Fibroblast of lung (primary cell): ENCODE data around the gene RUSC1. TPM values are rescaled to one million over a fixed set of nuclear protein-coding genes. Genes with fewer than 3 reads are reported as not detected.

Experiments used
- DNase-seq, 2 donors: peaks; one replicate each; pipeline versions ENCODE4 v3.0.0 to v3.0.0-alpha.2; 2010; ENCODE audit warnings: low read depth in 2 of 2
- H2AFZ ChIP-seq: 2 replicates; pipeline ENCODE4 v1.5.1; 2012; ENCODE audit warnings: low read length, control low read depth, inconsistent platforms
- H3K27ac ChIP-seq: 2 replicates; pipeline ENCODE4 v1.5.1; 2011; ENCODE audit warnings: low read length, control low read depth; ENCODE audit not compliant: insufficient read depth
- H3K27me3 ChIP-seq: 2 replicates; pipeline ENCODE4 v1.5.1; 2011; ENCODE audit warnings: mild to moderate bottlenecking, low read length; ENCODE audit not compliant: control insufficient read depth, insufficient read depth
- H3K36me3 ChIP-seq: 2 replicates; pipeline ENCODE4 v1.5.1; 2011; ENCODE audit warnings: low read length; ENCODE audit not compliant: control insufficient read depth, insufficient read depth
- H3K4me1 ChIP-seq: 2 replicates; pipeline ENCODE4 v1.5.1; 2011; ENCODE audit warnings: low read length; ENCODE audit not compliant: control insufficient read depth, insufficient read depth; ENCODE audit errors: extremely low read depth
- H3K4me2 ChIP-seq: 2 replicates; pipeline ENCODE4 v1.5.1; 2011; ENCODE audit warnings: low read length, control low read depth; ENCODE audit not compliant: insufficient read depth; ENCODE audit errors: extremely low read depth
- H3K4me3 ChIP-seq, 4 experiments: fragments of 200-600 bp in 1 of 4; sonication (generic) in 1 of 4; replicated peaks in 1 of 4; 2 replicates each; pipeline ENCODE4 v1.5.1; 2011 to 2016; ENCODE audit warnings: low read length in 4 of 4, low read depth in 3 of 4, mild to moderate bottlenecking in 3 of 4, control low read depth in 2 of 4, inconsistent platforms in 1 of 4, mixed read lengths in 1 of 4; ENCODE audit not compliant: insufficient read depth in 1 of 4; ENCODE audit errors: control extremely low read depth in 1 of 4
- H3K79me2 ChIP-seq: 2 replicates; pipeline ENCODE4 v1.5.1; 2012; ENCODE audit warnings: mild to moderate bottlenecking, low read length, inconsistent platforms; ENCODE audit not compliant: control insufficient read depth, insufficient read depth
- H3K9ac ChIP-seq: 2 replicates; pipeline ENCODE4 v1.5.1; 2011; ENCODE audit warnings: mild to moderate bottlenecking, low read length, control low read depth; ENCODE audit not compliant: insufficient read depth
- H3K9me3 ChIP-seq: 2 replicates; pipeline ENCODE4 v1.5.1; 2012; ENCODE audit warnings: low read depth, low read length; ENCODE audit not compliant: control insufficient read depth, insufficient read depth
- H4K20me1 ChIP-seq: 2 replicates; pipeline ENCODE4 v1.5.1; 2011; ENCODE audit warnings: low read length; ENCODE audit not compliant: control insufficient read depth, insufficient read depth; ENCODE audit errors: extremely low read depth
- CTCF ChIP-seq, 2 donors: IDR thresholded peaks in 1 of 2; conservative IDR thresholded peaks in 1 of 2; 1 replicate in 1 of 2; 2 replicates in 1 of 2; pipeline ENCODE4 v1.5.1; 2011 to 2012; ENCODE audit warnings: low read length in 2 of 2, control low read depth in 1 of 2, inconsistent platforms in 1 of 2, low read depth in 1 of 2, mild to moderate bottlenecking in 1 of 2
- EZH2 ChIP-seq: IDR thresholded peaks from 2 replicates; pipeline ENCODE4 v1.5.1; 2012; ENCODE audit warnings: low read length, control low read depth, mild to moderate bottlenecking; ENCODE audit errors: missing control alignments
- polyA plus RNA-seq, 2 donors: library from polyadenylated mRNA; depleted of rRNA in 1 of 2; stranded (reverse) in 1 of 2; unstranded in 1 of 2; fragments of >200 nt; gene quantifications; 2 replicates each; pipeline ENCODE4 v1.2.1, GENCODE V29; 2011 to 2012; ENCODE audit warnings: missing spikeins in 1 of 2
- total RNA-seq: library from RNA; depleted of rRNA; stranded (reverse); fragments of >200 nt; gene quantifications from 2 replicates; pipeline ENCODE4 v1.2.1, GENCODE V29; 2014

The RUSC1 gene
- total and polyA plus RNA-seq, 2 donors (not counting 1 experiment from before 2014, with no cell fraction given): 12.6 to 16.4 TPM

- H3K36me3 ChIP-seq: peaks cover 14% of the 10 kb centered on the region
- H3K4me3 ChIP-seq: peak overlapping the region; percentile 65 to 93 (median 82)
- H2AFZ ChIP-seq: no peak overlapping the region
- H3K4me1 ChIP-seq: peaks cover 23% of the 10 kb centered on the region
- H3K27me3 ChIP-seq: no peaks in the 10 kb centered on the region
- peaks cover 5% of the 10 kb centered on the region for H4K20me1 ChIP-seq
- no peaks in the 10 kb centered on the region for H3K9me3 ChIP-seq
- peak overlapping the region; percentile 2 for H3K4me2 ChIP-seq
- peak; percentile 90 to 98 for DNase-seq
- H3K9ac ChIP-seq: peak overlapping the region; percentile 76
- TF ChIP-seq CTCF (conservative IDR thresholded peaks at IDR 0.05 in 1 of 2, IDR thresholded peaks at IDR 0.05 in 1 of 2; ENCODE audit: low read depth in 1 of 2, low read length in 2 of 2) (peak; percentile 60 to 82), EZH2 (no peak)
- peaks cover 17% of the 10 kb centered on the region for H3K79me2 ChIP-seq
- peak overlapping the region; percentile 80 for H3K27ac ChIP-seq
Observed at GRCh38 chr1:155322953-155323728, 2.4 kb downstream of the RUSC1 start.

GRCh38 chr1:155323729-155324036 lies 3.0 kb downstream of the RUSC1 start:
- TF ChIP-seq CTCF (conservative IDR thresholded peaks at IDR 0.05 in 1 of 2, IDR thresholded peaks at IDR 0.05 in 1 of 2; ENCODE audit: low read depth in 1 of 2, low read length in 2 of 2) (no peak), EZH2 (no peak)
- H3K36me3 ChIP-seq: peaks cover 10% of the 10 kb centered on the region
- no peaks in the 10 kb centered on the region for H3K9me3 ChIP-seq
- H3K4me1 ChIP-seq: peaks cover 23% of the 10 kb centered on the region
- peak overlapping the region; percentile 76 for H3K9ac ChIP-seq
- peak overlapping the region; percentile 72 to 93 (median 84) for H3K4me3 ChIP-seq
- peak overlapping the region; percentile 43 for H2AFZ ChIP-seq
- H3K27ac ChIP-seq: peak overlapping the region; percentile 70
- peak overlapping the region; percentile 77 for H3K4me2 ChIP-seq
- peak; percentile 89 to 92 for DNase-seq
- H4K20me1 ChIP-seq: peaks cover 5% of the 10 kb centered on the region
- H3K27me3 ChIP-seq: no peaks in the 10 kb centered on the region
- peaks cover 17% of the 10 kb centered on the region for H3K79me2 ChIP-seq

DNA sequence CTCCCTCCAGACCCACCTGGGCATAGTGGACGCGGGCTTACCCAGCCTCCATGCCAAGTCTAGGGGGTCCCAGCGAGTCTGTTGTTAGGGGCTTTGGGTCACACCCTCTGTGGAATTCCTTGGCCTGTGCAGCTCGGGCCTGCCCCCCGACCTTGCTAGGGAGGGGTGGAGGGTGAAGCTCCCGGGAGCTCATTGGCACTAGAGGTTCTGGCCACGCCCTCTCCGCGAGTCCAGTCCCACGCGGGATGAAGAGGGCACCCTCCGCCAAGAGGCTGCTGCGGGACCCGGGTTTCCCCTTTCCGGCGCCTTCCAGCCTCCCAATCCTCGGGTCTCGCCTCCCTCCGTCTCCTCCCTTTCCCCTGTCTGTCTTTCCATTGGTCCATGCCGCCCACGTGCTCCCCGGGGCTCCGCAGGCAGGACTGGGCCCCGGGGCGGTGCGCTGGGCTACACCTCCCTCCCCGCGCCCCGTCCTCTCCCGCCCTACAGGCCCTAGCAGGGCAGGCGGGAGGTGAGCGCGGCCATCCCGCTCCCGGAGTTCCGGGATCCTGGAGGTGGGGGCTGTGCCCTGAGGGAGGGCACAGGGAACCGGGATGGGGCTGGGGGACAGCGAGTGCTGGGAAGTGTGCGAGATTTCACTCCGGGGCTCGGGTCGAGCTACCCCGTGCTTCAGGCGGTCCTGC lies 3.5 kb downstream of the RUSC1 start:
- peak overlapping the region; percentile 72 to 93 (median 88) for H3K4me3 ChIP-seq
- peaks cover 22% of the 10 kb centered on the region for H3K4me1 ChIP-seq
- H3K36me3 ChIP-seq: peaks cover 7% of the 10 kb centered on the region
- no peak for TF ChIP-seq CTCF (conservative IDR thresholded peaks at IDR 0.05 in 1 of 2, IDR thresholded peaks at IDR 0.05 in 1 of 2; ENCODE audit: low read depth in 1 of 2, low read length in 2 of 2)
- no peak for TF ChIP-seq EZH2
- DNase-seq: peak; percentile 95
- H2AFZ ChIP-seq: peak overlapping the region; percentile 43
- peaks cover 5% of the 10 kb centered on the region for H4K20me1 ChIP-seq
- H3K9ac ChIP-seq: peak overlapping the region; percentile 72
- no peaks in the 10 kb centered on the region for H3K9me3 ChIP-seq
- peaks cover 17% of the 10 kb centered on the region for H3K79me2 ChIP-seq
- H3K27me3 ChIP-seq: no peaks in the 10 kb centered on the region
- peak overlapping the region; percentile 70 for H3K27ac ChIP-seq
- peak overlapping the region; percentile 96 for H3K4me2 ChIP-seq
